WI38 (cell line): Measurements from ENCODE around the gene STXBP3.
"Not testable (repeated sequence)": the region's sequence is repeated elsewhere in the genome, so short reads cannot be mapped to it uniquely, and the experiment has no call there.

Experiments
- H3K4me3 ChIP-seq: 2 replicates; pipeline ENCODE4 v1.5.1; 2011; ENCODE audit warnings: low read depth, mild to moderate bottlenecking, control low read depth, low read length
- TF ChIP-seq, protein P1 (sequence below): IDR thresholded peaks from 2 replicates; pipeline ENCODE4 v1.5.1; 2012; ENCODE audit warnings: low read depth, mild to moderate bottlenecking, control low read depth, low read length

The STXBP3 gene

DNA sequence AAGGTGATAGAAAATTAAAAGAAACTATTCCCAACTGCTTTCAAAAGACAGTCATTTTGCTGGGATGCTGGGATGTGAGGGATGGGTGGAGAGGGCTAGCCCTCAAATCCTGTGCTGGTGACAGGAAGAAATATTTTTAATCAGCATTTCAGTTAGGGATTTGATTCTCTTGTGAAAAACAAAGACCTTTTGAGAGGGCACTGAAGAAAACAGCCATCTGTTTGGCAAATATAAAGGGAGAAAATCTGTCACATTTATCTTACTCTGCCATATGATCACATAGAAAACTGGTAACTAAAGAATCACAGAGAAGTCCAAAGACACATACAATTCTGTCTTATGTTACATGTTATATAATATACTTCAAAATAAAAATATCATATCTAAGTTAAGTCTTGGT lies 12.3 kb downstream of the STXBP3 start:
- TF ChIP-seq, protein P1, sequence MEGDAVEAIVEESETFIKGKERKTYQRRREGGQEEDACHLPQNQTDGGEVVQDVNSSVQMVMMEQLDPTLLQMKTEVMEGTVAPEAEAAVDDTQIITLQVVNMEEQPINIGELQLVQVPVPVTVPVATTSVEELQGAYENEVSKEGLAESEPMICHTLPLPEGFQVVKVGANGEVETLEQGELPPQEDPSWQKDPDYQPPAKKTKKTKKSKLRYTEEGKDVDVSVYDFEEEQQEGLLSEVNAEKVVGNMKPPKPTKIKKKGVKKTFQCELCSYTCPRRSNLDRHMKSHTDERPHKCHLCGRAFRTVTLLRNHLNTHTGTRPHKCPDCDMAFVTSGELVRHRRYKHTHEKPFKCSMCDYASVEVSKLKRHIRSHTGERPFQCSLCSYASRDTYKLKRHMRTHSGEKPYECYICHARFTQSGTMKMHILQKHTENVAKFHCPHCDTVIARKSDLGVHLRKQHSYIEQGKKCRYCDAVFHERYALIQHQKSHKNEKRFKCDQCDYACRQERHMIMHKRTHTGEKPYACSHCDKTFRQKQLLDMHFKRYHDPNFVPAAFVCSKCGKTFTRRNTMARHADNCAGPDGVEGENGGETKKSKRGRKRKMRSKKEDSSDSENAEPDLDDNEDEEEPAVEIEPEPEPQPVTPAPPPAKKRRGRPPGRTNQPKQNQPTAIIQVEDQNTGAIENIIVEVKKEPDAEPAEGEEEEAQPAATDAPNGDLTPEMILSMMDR = no peak
- no peak overlapping the region for H3K4me3 ChIP-seq

DNA sequence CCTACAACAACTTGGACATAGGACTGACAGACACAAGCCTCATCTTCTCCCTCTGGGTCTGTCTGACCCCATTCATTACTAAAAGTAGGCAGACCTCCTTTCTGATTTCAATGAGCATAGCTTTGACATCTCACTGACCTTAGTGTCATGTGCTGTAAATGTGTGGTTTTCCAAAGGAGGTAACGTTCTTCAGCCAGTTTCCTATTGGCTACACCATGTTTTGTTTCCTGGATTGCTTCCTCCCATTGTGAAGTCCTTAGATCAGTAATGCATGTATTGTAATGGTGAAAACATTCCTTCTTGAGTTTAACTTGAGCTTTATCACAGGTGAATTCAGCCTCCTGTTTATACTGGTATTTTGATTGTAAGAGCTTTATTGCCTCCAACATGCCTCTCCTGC lies 20.6 kb downstream of the STXBP3 start:
- TF ChIP-seq, protein P1 = no peak
- H3K4me3 ChIP-seq = no peak overlapping the region

DNA sequence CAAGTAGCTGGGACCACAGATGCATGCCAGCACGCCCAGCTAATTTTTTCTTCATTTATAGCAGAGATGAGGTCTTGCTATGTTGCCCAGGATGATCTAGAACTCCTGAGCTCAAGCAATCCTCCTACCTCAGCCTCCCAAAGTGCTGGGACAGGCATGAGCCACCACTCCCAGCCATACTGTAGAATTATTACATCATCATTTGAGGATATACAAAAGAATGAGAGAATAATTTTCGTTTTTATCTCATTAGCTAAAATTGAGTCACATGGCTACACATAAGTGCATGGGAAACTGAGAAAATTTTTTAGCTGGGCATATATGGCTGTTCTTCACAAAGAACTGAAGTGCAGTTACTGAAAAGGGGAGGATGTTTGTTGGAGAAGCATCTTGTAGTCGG lies 21.2 kb downstream of the STXBP3 start:
- no peak overlapping the region for H3K4me3 ChIP-seq
- TF ChIP-seq, protein P1 = no peak

DNA sequence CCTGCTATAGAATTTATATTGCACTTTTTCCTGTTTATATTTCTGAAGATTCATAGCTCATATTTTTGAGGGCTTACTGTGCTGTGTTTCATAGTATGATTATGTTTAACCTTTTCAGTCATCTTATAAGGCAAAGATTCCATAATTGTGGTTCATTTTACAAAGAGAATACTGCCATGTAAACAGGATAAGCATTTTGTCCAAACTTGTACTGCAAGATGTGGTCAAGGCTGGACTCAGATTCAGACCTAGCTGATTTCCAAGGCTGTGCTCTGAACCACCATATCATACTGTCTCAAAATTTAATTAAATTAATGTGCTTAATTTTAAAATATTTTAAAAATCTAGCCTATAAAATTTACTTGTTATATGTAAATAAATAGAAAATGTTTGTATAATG lies 31.4 kb downstream of the STXBP3 start:
- no peak overlapping the region for H3K4me3 ChIP-seq
- TF ChIP-seq, protein P1 = no peak

DNA sequence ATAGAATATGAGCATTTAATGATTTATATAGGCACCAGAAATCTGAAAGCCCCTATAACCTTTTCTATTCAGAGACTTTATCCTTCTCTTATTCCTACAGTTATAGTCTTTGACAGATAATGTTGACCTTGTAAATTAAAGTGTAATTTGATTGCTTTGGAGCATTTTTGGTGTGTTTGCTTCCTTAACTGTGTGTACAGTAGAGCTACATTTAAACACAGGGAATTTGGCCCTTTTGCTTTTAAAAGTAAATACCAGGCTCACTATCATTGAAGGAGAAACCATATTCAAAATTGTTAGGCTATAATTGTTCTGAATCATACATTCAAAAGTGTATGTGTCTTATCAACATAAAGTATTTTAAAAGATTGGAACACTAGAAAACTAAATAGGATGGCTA lies 33.0 kb downstream of the STXBP3 start:
- H3K4me3 ChIP-seq = no peak overlapping the region
- TF ChIP-seq, protein P1 = no peak

DNA sequence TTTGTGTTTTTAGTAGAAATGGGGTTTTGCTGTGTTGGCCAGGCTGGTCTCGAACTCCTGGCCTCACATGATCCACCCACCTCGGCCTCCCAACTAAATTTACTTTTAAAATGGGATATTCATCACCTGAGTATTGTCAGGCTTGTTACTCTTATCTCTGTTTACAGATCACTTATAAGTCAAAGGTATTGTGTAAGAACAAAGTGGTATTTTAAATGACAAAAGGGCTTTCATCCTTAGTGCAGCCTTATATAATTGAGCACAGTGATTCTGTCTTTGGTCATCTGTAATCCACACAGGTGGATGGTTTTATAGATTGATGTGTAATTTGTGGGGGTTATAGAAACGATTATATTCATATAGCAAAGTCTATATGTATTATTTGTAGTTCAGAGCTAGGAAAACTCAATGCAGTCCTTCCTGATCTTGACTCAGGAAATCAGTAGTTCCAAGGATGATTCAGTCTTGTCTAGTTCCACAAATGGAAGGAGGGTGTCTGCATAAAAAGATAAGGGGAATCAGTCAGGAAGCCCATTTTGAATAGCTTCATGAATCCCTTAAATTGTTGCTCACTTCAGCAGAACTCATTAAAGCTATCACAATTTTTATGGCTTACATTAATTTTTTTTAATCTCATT lies 34.6 kb downstream of the STXBP3 start:
- TF ChIP-seq, protein P1 = no peak
- H3K4me3 ChIP-seq = no peak overlapping the region

DNA sequence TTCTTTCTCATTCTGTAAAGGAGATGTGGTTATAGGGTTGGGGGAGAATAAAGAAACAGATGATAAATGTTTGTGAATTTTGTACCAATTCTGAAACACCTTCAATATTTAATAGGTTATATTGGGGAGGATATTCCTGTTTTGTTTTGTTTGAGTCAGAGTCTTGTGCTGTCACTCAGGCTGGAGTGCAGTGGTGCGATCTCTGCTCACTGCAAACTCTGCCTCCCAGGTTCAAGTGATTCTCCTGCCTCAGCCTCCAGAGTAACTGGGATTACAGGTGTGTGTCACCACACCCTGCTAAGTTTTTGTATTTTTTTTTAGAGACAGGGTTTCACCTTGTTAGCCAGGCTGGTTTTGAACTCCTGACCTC lies 35.1 kb downstream of the STXBP3 start:
- H3K4me3 ChIP-seq = not testable (repeated sequence)

DNA sequence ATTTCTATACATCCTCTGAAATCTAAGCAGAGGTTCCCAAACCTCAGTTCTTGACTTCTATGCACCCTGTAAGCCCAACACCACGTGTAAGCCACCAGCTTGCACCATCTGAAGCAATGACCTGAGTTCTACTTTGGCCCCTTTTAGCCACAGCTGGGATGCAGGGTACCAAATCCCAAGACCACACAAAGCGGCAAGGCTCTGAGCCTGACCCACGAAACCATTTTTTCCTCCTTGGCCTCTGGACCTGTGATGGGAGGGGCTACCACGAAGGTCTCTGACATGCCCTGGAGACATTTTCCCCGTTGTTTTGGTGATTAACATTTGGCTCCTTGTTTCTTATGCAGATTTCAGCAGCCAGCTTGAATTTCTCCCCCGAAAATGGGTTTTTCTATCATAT lies 38.8 kb downstream of the STXBP3 start:
- H3K4me3 ChIP-seq = no peak overlapping the region
- TF ChIP-seq, protein P1 = no peak
